Effector memory CD4-positive, alpha-beta T cell (primary cell): ENCODE data around the gene CDX2.

Experiments used
- DNase-seq, 3 donors: peaks; one replicate each; pipeline ENCODE4 v3.0.0-alpha.2; 2020
- H3K27ac ChIP-seq: 2 replicates; pipeline ENCODE4 v1.7.0; 2013; ENCODE audit warnings: mild to moderate bottlenecking, low read length, moderate library complexity; ENCODE audit not compliant: insufficient read depth, poor library complexity, severe bottlenecking
- H3K27me3 ChIP-seq: replicated peaks from 2 replicates; pipeline ENCODE4 v1.7.0; 2013; ENCODE audit warnings: mild to moderate bottlenecking, low read length; ENCODE audit not compliant: insufficient read depth, control insufficient read depth, poor library complexity, severe bottlenecking
- H3K36me3 ChIP-seq: 2 replicates; pipeline ENCODE4 v1.7.0; 2013; ENCODE audit warnings: mild to moderate bottlenecking, low read length, moderate library complexity; ENCODE audit not compliant: control insufficient read depth, insufficient read depth
- H3K4me1 ChIP-seq: 2 replicates; pipeline ENCODE4 v1.7.0; 2013; ENCODE audit warnings: low read length, mild to moderate bottlenecking; ENCODE audit not compliant: control insufficient read depth, insufficient read depth, poor library complexity, severe bottlenecking
- H3K4me3 ChIP-seq: 2 replicates; pipeline ENCODE4 v1.7.0; 2013; ENCODE audit warnings: low read length, low read depth, mild to moderate bottlenecking; ENCODE audit not compliant: insufficient read depth, poor library complexity, severe bottlenecking
- H3K9me3 ChIP-seq: 2 replicates; pipeline ENCODE4 v1.7.0; 2013; ENCODE audit warnings: mild to moderate bottlenecking, low read length, moderate library complexity; ENCODE audit not compliant: control insufficient read depth

The CDX2 gene

DNA sequence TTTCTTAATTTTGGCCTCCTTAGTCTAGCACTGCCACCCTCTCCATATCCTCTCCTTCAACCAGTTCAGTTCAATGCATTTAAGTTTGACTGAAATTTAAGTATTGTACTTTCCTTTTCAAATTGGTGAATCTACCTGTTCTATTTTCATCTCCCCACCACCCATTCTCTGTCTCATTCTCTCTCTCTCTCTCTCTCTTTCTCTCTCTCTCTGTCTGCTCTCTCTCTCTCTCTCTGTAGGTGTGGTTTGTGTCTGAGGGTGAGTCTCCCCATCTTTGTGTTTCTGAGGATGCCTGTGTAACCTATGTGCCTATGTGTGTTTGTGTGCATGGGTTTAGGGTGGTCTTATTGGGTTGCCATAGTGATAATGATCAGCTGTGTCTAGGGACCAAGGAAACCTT lies 39.2 kb downstream of the CDX2 start:
- no peak for DNase-seq
- no peaks in the 10 kb centered on the region for H3K9me3 ChIP-seq
- peaks cover 6% of the 10 kb centered on the region for H3K4me1 ChIP-seq
- H3K4me3 ChIP-seq = no peak overlapping the region
- H3K36me3 ChIP-seq = no peaks in the 10 kb centered on the region
- H3K27ac ChIP-seq = no peak overlapping the region
- H3K27me3 ChIP-seq = peaks cover 31% of the 10 kb centered on the region

DNA sequence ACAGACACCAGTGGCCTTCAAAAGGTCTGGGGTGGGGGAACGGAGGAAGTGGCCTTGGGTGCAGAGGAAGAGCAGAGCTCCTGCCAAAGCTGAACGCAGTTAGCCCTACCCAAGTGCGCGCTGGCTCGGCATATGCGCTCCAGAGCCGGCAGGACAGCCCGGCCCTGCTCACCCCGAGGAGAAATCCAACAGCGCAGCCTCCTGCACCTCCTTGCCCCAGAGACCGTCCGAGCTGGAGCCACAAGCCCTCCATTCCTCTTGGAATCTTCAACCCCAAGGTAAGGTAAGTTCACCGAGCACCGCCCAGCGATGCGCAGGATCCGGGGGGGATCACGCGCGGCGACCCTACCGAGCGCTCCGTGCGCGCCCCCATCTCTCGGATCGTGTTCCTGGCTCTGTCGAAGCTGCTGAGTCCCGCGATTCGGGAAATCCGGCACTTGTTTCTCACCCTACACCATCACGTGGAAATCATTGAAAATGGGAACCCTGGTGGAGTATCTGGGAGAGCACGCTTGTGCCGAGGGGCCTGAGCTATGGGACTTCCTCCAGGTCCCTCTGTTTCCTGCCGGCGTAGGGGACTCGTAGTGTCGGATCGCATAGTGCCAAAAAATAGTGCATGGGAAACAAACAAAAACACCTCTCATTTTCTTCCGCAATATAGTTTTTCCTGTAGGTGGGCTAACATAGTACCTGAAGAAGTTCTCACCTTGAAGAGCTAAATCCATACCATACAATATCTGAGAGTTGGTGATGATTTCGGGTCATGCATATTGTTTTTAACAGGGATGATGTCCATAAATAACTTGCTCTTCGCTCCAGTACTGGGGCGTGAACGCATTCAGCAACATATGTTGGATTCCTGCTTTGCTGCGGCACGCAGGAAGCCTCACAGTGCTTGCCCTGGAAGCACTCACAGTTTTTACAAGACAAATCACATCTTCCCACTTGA lies 40.0 kb downstream of the CDX2 start:
- peaks cover 34% of the 10 kb centered on the region for H3K27me3 ChIP-seq
- DNase-seq = no peak
- no peaks in the 10 kb centered on the region for H3K36me3 ChIP-seq
- H3K9me3 ChIP-seq = no peaks in the 10 kb centered on the region
- peaks cover 9% of the 10 kb centered on the region for H3K4me1 ChIP-seq
- H3K27ac ChIP-seq = no peak overlapping the region
- no peak overlapping the region for H3K4me3 ChIP-seq

DNA sequence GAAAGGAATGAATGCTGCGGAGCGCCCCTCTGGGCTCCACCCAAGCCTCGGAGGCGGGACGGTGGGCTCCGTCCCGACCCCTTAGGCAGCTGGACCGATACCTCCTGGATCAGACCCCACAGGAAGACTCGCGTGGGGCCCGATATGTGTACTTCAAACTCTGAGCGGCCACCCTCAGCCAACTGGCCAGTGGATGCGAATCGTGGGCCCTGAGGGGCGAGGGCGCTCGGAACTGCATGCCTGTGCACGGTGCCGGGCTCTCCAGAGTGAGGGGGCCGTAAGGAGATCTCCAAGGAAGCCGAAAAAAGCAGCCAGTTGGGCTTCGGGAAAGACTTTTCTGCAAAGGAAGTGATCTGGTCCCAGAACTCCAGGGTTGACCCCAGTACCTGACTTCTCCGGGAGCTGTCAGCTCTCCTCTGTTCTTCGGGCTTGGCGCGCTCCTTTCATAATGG lies 40.7 kb downstream of the CDX2 start:
- H3K36me3 ChIP-seq = no peaks in the 10 kb centered on the region
- no peak for DNase-seq
- H3K27ac ChIP-seq = no peak overlapping the region
- no peak overlapping the region for H3K4me3 ChIP-seq
- no peaks in the 10 kb centered on the region for H3K9me3 ChIP-seq
- H3K4me1 ChIP-seq = peaks cover 9% of the 10 kb centered on the region
- peaks cover 38% of the 10 kb centered on the region for H3K27me3 ChIP-seq

DNA sequence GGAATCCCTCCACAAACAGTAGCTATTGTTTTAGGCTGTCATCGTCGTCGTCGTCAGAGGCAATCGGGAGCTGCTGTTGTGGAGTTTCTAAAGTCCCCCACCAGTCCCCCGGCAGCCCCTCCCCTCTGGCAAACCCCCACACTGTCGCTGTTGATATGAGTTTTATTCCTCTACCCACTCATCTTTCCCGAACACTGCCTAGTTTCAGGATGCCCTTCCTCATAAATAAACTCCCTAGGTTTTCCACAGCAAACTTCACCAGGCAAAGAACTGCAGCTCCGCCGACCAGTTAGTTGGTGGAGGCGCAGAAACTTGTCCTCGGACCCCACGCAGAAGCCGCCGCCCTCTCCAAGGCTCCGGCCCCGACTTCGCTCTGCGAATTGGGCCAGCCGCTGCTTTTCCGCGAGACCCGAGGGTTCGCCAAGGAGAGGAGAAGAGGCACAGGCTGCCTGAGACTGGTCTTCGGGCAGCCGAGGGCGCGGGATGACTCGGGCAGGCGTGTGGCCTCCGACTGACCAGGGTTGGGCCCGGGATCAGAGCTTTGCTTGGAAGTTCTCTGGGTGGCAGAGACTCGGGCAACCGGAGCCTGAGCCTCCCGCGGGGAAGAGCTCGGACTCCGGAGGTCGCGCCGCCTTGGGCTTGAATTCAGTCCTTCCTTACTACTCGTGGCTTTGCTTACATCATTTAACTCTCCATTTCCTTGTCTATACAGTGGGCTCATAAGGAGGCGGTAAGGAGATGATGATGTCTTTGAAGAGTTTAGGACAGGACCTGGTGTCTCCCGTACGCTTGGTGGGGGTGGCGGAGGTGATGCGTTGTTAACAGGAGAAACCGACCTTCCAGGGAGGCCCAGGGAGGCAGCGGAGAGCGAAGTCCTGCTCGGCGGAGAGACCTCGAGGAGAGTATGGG lies 41.4 kb downstream of the CDX2 start:
- no peaks in the 10 kb centered on the region for H3K9me3 ChIP-seq
- H3K27ac ChIP-seq = no peak overlapping the region
- no peak overlapping the region for H3K4me3 ChIP-seq
- no peaks in the 10 kb centered on the region for H3K36me3 ChIP-seq
- no peak for DNase-seq
- H3K27me3 ChIP-seq = peaks cover 43% of the 10 kb centered on the region
- peaks cover 9% of the 10 kb centered on the region for H3K4me1 ChIP-seq

DNA sequence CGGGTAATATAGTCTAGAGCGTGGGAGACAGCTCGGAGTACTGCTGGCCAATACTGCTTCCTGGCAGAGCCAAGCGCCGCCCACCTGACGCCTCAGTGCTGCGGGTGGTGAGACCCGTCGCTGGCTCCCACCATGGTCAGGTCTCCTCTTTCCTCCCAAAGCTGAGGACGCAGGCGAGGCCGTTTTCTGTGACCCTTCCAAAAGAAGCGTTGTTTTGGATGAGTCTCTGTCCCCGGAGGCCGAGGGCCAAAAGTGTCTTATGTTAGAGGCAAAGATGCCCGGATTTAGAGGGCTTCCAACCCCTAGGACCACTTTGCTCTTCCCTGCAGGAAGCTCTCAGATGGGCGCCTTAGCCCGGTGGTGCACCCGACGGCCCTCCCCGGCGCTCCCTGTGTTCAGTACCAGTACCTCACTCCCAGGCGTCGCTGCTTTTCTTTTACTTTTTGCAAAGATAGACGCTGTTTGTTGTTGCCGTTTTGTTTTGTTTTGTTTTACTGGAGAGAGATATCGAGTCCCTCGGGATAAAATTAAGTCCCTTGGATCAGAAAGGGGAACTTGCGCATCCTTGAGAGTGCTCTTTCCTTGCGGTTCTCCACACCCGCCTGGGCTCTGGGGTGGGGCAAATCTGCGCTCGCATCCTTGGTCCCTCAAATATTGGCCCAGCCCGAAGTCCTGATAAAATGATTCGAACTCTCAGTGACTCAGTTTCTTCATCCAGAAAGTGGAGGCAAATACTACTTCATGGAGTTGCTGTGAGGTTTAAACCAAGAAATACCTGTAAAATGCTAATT lies 42.3 kb downstream of the CDX2 start:
- Histone ChIP-seq H3K36me3 (no peaks in the 10 kb centered on the region), H3K4me3 (no peak overlapping the region), H3K27ac (no peak overlapping the region), H3K9me3 (no peaks in the 10 kb centered on the region), H3K27me3 (peaks cover 45% of the 10 kb centered on the region), H3K4me1 (peaks cover 9% of the 10 kb centered on the region)
- no peak for DNase-seq

DNA sequence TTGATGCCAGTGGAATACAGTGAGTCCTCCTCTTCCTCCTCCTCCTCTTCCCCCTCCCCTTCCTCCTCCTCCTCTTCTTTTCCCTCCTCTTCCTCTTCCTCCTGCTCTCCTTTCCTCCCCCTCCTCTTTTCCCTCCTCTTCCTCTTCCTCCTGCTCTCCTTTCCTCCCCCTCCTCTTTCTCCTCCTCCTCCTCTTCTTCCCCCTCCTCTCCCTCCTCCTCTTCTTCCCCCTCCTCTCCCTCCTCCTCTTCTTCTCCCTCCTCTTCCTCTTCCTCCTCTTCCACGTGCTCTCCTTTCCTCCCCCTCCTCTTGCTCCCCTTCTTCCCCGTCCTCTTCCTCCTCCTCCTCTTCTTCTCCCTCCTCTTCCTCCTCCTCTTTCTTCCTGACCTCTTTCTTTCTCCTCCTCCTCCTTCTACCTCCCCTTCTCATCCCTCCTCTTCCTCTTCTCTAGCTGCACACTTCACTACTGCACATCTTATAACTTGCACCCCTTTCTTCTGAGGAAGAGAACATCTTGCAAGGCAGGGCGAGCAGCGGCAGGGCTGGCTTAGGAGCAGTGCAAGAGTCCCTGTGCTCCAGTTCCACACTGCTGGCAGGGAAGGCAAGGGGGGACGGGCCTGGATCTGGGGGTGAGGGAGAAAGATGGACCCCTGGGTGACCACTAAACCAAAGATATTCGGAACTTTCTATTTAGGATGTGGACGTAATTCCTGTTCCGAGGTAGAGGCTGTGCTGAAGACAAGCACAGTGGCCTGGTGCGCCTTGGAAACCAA lies 43.7 kb downstream of the CDX2 start:
- Histone ChIP-seq H3K4me1 (peaks cover 14% of the 10 kb centered on the region), H3K4me3 (no peak overlapping the region), H3K27ac (no peak overlapping the region), H3K36me3 (no peaks in the 10 kb centered on the region), H3K27me3 (peaks cover 52% of the 10 kb centered on the region), H3K9me3 (no peaks in the 10 kb centered on the region)
- DNase-seq = no peak

DNA sequence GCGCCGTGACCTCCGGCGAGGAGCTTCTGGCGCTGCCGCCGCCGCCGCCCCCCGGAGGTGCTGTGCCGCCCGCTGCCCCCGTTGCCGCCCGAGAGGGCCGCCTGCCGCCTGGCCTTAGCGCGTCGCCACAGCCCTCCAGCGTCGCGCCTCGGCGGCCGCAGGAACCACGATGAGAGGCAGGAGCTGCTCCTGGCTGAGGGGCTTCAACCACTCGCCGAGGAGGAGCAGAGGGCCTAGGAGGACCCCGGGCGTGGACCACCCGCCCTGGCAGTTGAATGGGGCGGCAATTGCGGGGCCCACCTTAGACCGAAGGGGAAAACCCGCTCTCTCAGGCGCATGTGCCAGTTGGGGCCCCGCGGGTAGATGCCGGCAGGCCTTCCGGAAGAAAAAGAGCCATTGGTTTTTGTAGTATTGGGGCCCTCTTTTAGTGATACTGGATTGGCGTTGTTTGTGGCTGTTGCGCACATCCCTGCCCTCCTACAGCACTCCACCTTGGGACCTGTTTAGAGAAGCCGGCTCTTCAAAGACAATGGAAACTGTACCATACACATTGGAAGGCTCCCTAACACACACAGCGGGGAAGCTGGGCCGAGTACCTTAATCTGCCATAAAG lies 44.5 kb downstream of the CDX2 start:
- H3K4me1 ChIP-seq = peaks cover 21% of the 10 kb centered on the region
- H3K9me3 ChIP-seq = no peaks in the 10 kb centered on the region

DNA sequence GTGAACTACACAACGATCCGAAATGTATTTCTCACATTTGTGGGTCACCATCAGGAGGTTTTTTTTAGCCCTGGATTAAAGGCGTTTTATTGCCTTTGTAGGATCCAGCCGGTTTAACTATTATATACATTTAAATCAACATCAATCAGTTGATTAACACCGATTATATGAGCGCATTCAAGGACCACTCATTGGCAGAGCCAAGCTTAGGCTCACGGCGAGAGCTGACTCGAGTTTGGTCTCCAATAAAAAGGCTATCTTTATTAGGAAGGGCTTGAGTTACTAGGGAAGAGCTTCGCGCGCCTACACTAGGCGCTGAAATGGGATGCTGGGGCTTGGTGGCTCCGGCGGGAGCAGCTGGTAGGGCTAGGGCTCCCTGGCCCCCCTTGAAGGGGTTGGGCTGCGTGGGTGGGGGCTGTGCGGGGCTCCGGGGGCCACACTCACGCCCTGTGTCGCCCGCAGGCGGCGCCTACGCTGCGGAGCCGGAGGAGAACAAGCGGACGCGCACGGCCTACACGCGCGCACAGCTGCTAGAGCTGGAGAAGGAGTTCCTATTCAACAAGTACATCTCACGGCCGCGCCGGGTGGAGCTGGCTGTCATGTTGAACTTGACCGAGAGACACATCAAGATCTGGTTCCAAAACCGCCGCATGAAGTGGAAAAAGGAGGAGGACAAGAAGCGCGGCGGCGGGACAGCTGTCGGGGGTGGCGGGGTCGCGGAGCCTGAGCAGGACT lies 45.2 kb downstream of the CDX2 start:
- H3K27me3 ChIP-seq = peaks cover 61% of the 10 kb centered on the region
- no peaks in the 10 kb centered on the region for H3K9me3 ChIP-seq
- no peak for DNase-seq
- no peaks in the 10 kb centered on the region for H3K36me3 ChIP-seq
- H3K27ac ChIP-seq = no peak overlapping the region
- no peak overlapping the region for H3K4me3 ChIP-seq
- H3K4me1 ChIP-seq = peaks cover 21% of the 10 kb centered on the region

More for the DNA sequence above, 44.5 kb downstream of the CDX2 start:
- H3K36me3 ChIP-seq = no peaks in the 10 kb centered on the region
- no peak for DNase-seq
- no peak overlapping the region for H3K4me3 ChIP-seq
- H3K27ac ChIP-seq = no peak overlapping the region
- peaks cover 55% of the 10 kb centered on the region for H3K27me3 ChIP-seq
